HG03095 (cell line): ENCODE data around the gene LRCOL1.

Experiments
- ATAC-seq: cut with Tn5 transposase; IDR thresholded peaks from one replicate; pipeline ENCODE4 v1.9.1; 2021; ENCODE audit warnings: moderate library complexity; ENCODE audit not compliant: unreplicated experiment

LRCOL1 gene

GRCh38 chr12:132637811-132638210 is 27.4 kb upstream of the LRCOL1 start:
- ATAC-seq: no peak

GRCh38 chr12:132635076-132635955 is 24.9 kb upstream of the LRCOL1 start:
- no peak for ATAC-seq

- no peak for ATAC-seq
Observed at GRCh38 chr12:132634411-132634990, 24.1 kb upstream of the LRCOL1 start.

GRCh38 chr12:132633901-132634300 is 23.5 kb upstream of the LRCOL1 start:
- ATAC-seq: no peak

- ATAC-seq: no peak
Observed at GRCh38 chr12:132633398-132633797, 23.0 kb upstream of the LRCOL1 start.

DNA sequence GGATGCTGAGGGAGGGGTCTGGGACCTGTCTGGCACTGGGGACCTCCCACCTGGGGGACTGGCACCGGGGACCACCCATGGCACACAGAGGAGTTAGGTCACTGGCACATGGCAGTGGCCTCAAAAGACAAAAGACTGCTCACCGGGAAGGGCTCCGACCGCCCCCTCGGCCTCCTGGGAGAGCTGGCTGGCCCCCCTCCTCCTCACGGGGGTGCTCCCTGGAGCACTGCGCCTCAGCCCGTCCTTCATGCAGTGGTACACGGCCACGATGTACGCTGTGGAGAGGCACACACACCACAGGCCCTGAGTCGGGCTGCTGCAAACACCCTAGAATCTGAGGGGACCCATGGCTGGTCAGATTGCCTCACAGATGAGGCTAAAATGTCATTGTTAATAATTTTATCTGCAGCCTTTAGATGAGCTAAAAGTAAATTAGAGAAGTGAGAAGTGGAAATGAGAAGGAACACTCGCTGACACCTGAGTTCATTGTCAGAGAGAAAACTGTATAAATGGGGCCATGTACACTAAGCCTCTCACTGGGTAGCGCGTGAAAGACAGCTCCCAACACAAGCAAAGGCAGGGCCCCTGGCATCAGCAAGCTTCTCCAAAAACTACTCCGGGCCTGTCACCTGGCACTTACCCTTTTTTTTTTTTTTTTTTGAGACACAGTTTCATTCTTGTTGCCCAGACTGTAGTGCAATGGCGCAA is 22.3 kb upstream of the LRCOL1 start:
- ATAC-seq: no peak

DNA sequence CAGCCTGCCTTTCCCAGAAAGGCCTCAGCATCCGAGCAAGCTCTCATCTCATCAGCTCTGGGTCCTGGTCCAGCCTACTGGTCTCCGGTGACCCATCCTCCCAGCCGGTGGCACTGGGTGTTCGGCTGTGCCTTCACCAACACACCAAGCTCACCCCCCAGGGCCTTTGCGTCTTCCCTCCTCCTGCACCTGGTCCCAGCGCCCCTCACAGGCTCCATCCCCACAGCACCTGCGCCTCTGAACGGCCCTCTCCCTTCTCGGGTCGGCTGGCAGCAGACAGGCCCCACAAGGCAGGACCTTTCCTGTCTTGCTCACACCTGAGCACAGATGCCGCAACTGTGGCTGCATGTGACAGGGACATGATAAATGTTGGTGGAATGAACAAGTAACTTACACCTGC is 21.3 kb upstream of the LRCOL1 start:
- ATAC-seq: no peak

DNA sequence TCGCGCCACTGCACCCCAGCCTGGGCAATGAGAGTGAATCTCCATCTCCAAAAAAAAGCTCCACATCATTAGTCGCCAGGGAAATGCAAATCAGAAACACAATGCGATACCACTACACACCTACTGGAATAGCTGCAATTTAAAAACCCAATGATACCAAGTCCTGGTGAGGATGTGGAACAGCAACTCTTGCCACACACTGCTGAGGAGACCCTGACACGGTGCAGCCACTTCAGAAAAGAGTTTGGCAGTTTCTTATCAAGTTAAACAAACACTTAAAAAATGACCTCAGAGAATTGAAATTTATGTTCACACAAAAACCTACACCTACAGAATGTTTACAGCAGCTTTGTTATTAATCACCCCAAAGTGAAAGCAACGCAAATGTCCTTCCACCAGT is 20.3 kb upstream of the LRCOL1 start:
- ATAC-seq: no peak

GRCh38 chr12:132629330-132629729 is 18.9 kb upstream of the LRCOL1 start:
- ATAC-seq: no peak

- ATAC-seq: no peak
Observed at GRCh38 chr12:132625731-132626430, 15.5 kb upstream of the LRCOL1 start.

GRCh38 chr12:132624910-132625630 is 14.7 kb upstream of the LRCOL1 start:
- no peak for ATAC-seq

- ATAC-seq: no peak
Observed at GRCh38 chr12:132624186-132624855, 13.9 kb upstream of the LRCOL1 start.

GRCh38 chr12:132623072-132623869 is 12.9 kb upstream of the LRCOL1 start:
- no peak for ATAC-seq

GRCh38 chr12:132622437-132623071 is 12.2 kb upstream of the LRCOL1 start:
- no peak for ATAC-seq

GRCh38 chr12:132621657-132622435 is 11.5 kb upstream of the LRCOL1 start:
- ATAC-seq: no peak

DNA sequence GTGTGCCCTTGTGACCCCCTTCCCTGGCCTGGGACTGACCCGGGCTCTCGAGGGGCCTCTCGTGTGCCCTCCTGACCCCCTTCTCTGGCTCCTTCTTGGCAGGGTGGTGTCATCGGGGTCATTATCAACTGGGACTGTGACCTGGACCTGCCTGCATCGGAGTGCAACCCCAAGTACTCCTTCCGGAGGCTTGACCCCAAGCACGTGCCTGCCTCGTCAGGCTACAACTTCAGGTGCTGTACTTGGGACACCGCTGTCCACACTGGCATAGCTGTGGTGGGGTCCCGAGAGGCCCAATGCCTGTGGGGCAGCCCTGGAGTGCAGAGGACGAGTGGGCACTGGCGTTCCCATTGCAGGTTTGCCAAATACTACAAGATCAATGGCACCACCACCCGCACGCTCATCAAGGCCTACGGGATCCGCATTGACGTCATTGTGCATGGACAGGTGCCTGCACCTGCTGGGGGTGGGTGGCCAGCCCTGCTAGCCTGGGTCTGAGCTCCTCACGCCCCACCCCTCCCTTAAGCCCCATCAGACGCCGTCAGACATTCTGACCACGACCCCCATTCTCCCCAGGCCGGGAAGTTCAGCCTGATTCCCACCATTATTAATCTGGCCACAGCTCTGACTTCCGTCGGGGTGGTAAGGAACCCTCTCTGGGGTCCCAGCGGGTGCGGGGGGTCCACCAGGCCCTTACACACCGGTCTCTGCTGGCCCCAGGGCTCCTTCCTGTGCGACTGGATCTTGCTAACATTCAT is 10.7 kb upstream of the LRCOL1 start:
- ATAC-seq: no peak
